Right kidney (tissue), 9 donors: ENCODE results near the gene VSX2.

Source experiments
- DNase-seq: peaks from one replicate; pipeline ENCODE4 v3.0.0-alpha.2; 2016
- long read RNA-seq, 8 donors: transcript quantifications; one replicate each; lab custom pipeline, GENCODE V29; 2026

The VSX2 gene
- long read RNA-seq, donor 1: 0 reads
- long read RNA-seq, donor 2: 0 reads
- long read RNA-seq, donor 3: 0 reads
- long read RNA-seq, donor 4: 0 reads
- long read RNA-seq, donor 5: 0 reads
- long read RNA-seq, donor 6: 0 reads
- long read RNA-seq, donor 7: 0 reads
- long read RNA-seq, donor 8: 0 reads

GRCh38 chr14:74238974-74239847 is at the start of gene VSX2:
VSX2 (plus strand) TSS chr14:74239449; CDS start chr14:74239562, 113 bp downstream.
- DNase-seq: peak; percentile 18

GRCh38 chr14:74190927-74191575 is 48.2 kb upstream of the VSX2 start:
- no peak for DNase-seq

DNA sequence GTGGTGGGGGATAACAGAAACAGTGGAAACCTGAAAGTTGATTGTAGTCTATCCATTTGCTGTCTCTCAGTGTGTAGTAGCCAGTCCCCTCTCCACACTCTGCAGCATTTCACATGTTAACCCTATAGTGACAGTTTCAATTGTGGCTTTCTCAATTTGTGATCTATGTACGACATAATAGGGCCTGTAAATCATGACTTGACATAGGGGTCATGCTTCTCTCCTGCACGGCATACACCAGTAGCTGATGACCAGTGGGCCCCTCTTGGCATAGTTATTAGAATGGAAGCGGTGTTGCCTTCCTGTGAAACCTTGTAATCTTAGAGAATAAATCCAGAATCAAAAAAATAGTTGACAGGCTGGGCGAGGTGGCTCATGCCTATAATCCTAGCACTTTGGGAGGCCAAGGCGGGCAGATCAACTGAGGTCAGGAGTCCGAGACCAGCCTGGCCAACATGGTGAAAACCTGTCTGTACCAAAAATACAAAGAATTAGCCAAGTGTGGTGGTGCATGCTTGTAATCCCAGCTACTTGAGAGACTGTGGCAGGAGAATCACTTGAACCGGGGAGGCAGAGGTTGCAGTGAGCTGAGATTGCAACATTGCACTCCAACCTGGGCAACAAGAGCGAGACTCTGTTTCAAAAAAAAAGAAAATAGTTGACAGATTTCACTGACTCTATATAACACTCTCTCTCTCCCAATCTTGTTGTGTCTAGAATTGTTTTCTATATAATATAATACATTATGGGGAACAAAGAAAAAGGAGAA is 44.6 kb upstream of the VSX2 start:
- DNase-seq: no peak

- DNase-seq: no peak
Observed at GRCh38 chr14:74195623-74196022, 43.6 kb upstream of the VSX2 start.

DNA sequence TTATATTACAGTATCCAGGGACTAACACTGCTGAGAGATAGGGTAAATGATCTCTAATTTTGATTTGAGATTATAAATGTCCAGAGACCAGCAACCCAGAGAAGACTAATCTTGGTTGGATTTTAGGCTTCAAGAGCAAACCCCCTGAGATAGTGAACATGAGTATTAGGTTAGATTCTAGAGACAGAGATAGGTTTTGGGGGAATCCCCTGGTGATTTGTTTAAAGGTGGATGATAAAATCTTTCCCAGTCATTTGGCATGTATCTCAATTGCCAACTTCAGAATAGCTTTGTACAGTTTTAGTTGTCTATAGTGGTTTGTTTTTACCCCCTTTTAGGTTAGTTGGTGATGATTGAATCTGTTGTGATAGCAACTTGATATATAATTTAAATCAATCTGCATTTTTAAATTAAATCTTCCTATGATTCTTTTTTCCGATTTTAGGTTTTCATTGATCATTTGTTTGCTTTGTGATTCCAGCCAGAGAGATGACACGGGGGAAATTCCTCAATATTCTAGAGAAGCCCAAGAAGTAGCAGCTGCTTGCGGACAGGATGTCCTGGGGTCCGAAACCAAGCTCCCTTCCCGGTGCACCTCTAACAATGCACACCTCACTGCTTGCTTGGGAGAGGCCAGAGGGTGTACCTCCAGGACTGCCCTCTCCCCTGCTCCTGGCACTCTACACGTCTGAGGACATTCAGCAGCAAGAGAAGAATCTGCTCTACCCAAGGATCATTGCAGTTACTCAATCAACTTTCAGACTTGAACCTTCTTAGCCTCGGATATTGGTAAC is 40.6 kb upstream of the VSX2 start:
- no peak for DNase-seq

DNA sequence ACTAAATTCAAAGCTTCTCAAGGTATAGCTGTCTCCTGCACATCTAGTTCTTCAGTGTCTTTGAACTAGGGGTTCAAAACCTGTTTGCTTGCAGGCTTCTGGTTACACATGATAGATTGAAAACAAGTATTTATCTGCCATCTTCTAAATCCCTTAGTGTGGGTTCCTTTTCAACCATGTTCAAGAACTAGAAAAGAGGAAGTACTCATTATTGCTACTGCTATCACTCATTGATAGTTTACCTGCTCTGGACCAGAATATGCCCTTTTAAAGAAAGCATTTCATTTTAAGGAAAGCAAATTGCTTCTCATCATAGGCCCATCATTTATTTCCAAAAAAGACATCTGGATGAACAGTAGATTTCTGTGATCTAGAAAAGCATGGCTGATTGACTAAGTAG is 37.1 kb upstream of the VSX2 start:
- no peak for DNase-seq

DNA sequence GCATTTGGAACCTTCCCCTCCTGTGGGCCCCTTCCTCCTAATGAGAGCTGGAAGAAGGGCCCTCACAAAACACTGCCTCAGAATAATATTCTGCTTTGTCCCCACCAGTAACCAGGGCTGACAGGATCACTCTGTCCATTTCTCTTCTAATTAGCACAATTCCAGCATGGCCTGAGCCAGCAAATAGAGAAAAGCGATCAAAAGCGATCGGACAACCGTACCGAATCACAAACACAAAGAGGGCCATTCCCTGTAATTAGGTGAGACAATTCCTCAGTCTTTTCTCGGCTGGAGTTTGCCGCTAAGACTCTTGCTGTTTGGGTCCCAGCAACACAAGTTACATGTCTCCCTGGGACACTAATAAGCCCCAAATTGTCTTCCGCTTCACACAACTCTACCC is 35.6 kb upstream of the VSX2 start:
- DNase-seq: no peak

DNA sequence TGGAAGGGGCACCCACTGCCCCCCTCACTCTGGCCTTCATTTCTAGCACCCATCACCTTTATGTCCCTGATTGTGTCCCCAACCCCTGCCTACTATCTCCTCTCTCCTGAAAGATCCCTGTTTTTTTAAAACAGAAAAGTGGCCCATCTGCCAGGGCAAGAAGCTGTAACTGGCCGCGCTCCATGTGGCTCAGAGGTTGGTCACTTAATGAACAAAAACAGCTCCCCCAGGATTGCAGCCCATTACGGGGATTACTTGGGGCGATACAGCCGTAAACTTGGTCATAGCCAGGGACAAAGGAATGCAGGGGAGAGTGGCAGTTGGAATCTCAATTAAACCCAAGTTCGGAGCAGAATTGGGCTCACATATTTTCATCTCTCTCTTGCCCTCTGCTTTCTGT is 34.8 kb upstream of the VSX2 start:
- no peak for DNase-seq

- no peak for DNase-seq
Observed at GRCh38 chr14:74205882-74206281, 33.4 kb upstream of the VSX2 start.

DNA sequence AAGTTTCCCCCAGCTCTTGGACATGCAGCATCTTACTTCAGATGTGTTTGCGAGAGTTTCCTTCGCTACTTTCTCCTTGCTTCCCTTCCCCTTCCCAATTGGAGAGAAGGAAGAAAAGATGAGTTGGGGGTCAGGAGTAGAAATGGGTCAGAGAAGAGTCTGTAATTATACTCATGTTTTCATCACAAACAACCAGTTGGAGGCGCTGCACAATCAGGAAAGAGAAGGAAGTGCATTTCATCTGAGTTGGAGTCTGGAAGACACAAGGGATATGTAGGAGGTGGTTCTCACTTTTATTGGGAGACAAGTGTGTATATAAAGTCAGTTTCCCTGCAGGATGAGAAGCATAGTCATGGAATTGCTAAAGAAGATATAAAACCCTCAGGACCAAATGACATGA is 31.3 kb upstream of the VSX2 start:
- no peak for DNase-seq

GRCh38 chr14:74208642-74209041 is 30.6 kb upstream of the VSX2 start:
- no peak for DNase-seq

DNA sequence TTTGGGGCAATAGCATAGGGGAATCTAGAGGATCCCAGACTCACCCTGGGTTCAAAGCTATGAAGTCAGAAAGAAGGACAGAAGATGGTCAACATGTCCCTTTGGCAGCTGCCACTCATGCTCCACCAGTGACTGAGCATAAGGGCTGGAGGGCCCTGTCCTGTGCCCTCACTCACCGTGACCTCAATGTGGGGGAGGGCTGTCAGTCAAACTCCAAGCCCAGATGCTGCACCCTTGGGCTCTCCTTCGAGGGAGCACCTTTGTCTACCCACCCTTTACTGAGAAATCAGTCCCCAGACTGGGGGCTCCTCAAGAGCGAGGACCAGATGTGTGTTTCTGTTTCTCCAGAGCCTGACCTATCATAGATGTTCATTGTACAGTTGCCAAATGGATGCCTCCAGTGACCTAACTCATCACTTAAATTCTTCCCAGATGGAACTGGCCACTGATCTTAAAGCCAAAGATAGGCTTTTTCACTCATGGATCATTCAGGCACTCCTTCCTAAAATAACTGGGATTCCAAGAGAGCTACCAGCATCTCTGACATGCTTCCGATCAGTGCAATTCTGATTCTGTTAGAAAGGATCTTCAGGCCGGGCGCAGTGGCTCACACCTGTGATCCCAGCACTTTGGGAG is 27.2 kb upstream of the VSX2 start:
- no peak for DNase-seq

DNA sequence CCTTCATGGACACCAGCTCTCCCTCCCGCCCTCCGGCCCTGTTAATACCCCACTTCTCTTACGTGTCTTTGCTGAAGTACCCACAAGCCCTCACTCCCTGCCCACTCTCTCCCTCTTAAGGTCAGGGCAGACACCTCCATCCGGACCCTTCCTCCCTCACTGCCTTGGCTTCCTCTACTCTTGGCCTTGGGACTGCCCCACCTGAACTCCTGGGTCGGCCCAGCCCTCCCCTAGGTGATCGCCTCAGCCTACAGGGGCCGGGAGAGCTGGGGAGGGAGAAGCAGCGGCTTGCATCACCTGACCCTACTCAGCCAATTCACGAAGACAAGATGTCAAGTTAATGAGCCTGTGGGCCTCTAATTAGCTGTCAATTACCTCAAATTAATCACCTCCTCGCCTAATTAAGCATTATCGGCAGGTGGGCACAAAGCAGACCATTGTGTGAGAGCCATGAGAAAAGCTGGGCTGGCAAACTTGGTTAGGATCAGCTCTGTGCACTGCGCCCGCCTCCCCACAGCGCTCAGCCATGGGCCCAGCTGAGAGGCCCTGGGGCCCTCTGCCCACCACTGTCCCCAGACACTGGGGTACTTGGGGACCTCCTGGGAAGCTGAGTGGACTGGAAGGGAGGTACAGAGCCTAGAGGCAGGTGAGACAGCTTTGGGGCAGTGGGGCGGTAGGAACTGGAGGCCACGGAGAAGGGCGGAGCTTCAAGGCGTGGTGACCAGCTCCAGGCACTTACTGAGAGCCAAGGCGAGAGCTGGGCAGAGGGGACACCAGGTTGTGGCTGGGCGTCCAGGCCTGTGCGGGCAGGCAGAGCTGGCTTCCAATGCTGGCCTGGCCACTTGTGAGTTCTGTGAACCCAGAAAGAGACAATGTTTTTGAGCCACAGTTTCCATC is 25.1 kb upstream of the VSX2 start:
- no peak for DNase-seq

GRCh38 chr14:74216671-74217070 is 22.6 kb upstream of the VSX2 start:
- no peak for DNase-seq

GRCh38 chr14:74217672-74218448 is 21.4 kb upstream of the VSX2 start:
- peak; percentile 75 for DNase-seq

DNA sequence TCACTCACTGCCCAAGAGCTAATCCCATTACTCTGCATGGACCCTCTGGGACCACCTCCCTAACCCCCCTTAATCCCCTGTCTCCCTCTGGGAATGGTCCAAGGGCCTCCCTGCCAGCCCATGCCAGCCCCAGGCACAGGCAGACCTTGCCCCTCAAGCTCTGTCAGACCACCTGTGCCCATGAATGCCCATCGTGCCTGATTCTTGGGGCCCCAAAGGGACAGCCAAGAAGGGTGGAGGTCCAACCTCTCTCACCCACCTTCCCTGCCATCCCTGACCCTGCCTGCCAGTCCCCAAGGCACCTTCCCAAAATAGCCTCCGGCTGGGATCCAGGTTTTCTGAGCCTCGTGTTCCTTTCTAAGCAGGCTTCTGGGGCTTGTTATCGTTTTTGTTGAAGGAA is 20.8 kb upstream of the VSX2 start:
- no peak for DNase-seq

GRCh38 chr14:74219277-74220205 is 19.7 kb upstream of the VSX2 start:
- no peak for DNase-seq

DNA sequence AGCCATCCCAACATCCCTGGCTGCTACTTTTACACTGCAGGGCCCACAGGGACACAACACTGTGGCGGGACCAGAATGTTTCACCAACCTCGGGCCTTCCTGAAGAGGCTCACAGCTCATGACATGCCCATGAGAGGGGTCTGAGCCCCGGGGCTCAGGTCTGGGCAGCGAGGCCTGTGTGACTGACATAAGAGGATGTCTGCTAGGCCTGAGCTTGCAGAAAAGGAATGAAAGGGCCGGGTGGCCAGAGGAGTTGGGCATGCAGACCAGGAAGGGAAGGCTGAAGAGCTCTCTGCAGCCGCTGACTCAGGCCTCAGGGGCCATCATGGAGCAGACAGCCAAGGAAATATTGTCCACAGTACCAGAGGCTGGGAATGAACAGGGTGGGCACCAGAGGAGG is 18.3 kb upstream of the VSX2 start:
- DNase-seq: no peak
